ENCODE measurements around the gene GRIK3.

- TF ChIP-seq CTCF (IDR thresholded peaks at IDR 0.05): no peak
- TF ChIP-seq POLR2A (IDR thresholded peaks at IDR 0.05): no peak
- TF ChIP-seq EP300 (IDR thresholded peaks at IDR 0.05; ENCODE audit: low read depth): no peak
These were observed 58.7 kb downstream of the GRIK3 start for GRCh38 chr1:36975642-36976041.
